ENCODE results near the gene PFN3.

DNA sequence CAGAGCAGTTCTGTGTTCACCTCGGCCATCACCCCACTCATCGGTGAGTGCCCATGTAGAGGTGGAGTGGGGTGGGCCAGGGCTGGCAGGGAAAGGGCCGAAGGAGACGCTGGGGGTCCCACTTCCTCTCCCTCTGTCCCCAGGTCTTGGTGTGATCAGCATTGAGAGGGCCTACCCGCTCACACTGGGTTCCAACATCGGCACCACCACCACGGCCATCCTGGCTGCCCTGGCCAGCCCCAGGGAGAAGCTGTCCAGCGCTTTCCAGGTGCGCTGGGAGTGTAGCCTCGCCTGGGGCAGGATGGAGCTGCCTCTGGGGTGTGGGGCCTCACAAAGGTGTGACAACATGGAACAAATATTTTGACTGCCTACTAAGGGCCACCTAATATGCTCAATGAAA is 3.7 kb downstream of the PFN3 start:
- TF ChIP-seq, protein P1, sequence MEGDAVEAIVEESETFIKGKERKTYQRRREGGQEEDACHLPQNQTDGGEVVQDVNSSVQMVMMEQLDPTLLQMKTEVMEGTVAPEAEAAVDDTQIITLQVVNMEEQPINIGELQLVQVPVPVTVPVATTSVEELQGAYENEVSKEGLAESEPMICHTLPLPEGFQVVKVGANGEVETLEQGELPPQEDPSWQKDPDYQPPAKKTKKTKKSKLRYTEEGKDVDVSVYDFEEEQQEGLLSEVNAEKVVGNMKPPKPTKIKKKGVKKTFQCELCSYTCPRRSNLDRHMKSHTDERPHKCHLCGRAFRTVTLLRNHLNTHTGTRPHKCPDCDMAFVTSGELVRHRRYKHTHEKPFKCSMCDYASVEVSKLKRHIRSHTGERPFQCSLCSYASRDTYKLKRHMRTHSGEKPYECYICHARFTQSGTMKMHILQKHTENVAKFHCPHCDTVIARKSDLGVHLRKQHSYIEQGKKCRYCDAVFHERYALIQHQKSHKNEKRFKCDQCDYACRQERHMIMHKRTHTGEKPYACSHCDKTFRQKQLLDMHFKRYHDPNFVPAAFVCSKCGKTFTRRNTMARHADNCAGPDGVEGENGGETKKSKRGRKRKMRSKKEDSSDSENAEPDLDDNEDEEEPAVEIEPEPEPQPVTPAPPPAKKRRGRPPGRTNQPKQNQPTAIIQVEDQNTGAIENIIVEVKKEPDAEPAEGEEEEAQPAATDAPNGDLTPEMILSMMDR (IDR thresholded peaks at IDR 0.05), result no peak
- TF ChIP-seq POLR2A (IDR thresholded peaks at IDR 0.05), result no peak

All from lower leg skin (tissue), 3 donors.